ENCODE results near the gene PRMT7. TPM values are rescaled to one million over a fixed set of nuclear protein-coding genes. Genes with fewer than 3 reads are reported as not detected.

Gene PRMT7
- total RNA-seq, 1 donor from 2014 or later: 36.7 TPM

DNA sequence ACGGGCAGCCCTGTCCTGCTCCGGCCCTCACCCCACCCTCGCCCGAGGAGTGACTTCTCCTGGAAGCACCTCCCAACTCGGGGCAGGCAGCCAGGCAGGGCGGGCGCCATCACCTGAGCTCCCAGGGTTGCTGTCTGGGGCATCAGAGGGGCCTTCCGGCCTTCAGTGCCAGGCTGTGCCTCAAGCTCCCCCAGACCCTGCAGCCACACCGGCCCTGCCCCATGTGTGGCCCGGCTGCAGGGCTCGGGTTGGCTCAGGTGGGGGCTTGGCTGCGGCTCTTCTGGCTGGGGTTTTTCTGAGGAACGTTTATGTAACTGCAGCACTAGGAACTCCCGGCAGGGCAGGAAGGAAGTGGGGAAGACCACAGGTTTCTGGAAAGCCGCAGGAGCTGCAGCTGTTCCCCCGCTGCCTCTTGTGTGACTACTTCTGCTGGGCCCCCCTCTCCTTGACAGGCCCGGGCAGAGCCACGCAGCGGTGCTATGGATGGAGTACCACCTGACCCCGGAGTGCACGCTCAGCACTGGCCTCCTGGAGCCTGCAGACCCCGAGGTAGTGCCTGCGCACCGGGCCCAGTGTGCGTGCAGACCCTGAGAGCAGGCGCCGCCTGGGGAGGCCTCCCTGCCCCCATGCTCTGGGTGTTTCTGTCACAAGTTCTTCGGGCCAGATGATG lies 45.6 kb downstream of the PRMT7 start:
- no peak for DNase-seq (ENCODE audit: low read depth)
- Mint-ChIP-seq H3K27ac (ENCODE audit: unreplicated experiment) (no peak overlapping the region), H3K27me3 (ENCODE audit: low read depth, unreplicated experiment) (no peaks in the 10 kb centered on the region)

DNA sequence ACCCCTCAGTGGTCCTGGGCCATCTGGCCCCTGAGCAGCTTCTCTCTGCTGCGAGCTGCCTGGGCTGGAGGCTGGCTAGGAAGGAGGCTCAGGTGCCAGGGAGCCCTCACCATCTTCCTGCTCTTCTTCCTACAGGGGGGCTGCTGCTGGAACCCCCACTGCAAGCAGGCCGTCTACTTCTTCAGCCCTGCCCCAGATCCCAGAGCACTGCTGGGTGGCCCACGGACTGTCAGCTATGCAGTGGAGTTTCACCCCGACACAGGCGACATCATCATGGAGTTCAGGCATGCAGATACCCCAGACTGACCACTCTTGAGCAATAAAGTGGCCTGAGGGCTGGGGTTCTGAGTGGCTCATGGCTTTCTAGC lies 46.1 kb downstream of the PRMT7 start:
- no peak overlapping the region for H3K4me3 Mint-ChIP-seq (ENCODE audit: unreplicated experiment)
- no peak overlapping the region for H2AFZ ChIP-seq (ENCODE audit: low read depth, low read length)
- no peak overlapping the region for H3K27ac Mint-ChIP-seq (ENCODE audit: unreplicated experiment)
- no peaks in the 10 kb centered on the region for H3K79me2 ChIP-seq (ENCODE audit: insufficient read depth, low read length)
- no peaks in the 10 kb centered on the region for H3K27me3 Mint-ChIP-seq (ENCODE audit: low read depth, unreplicated experiment)
- no peak overlapping the region for H3K27ac ChIP-seq (ENCODE audit: low read depth, low read length)
- DNase-seq (ENCODE audit: low read depth) (no peak), FAIRE-seq (no peak)
- H3K9ac ChIP-seq (ENCODE audit: low read length): no peak overlapping the region
- H4K20me1 ChIP-seq (ENCODE audit: insufficient read depth, low read length): no peaks in the 10 kb centered on the region
- H3K4me2 ChIP-seq (ENCODE audit: low read length): no peak overlapping the region
- peaks cover 3% of the 10 kb centered on the region for H3K4me1 Mint-ChIP-seq (ENCODE audit: low read depth, unreplicated experiment)
- no peaks in the 10 kb centered on the region for H3K27me3 ChIP-seq (ENCODE audit: insufficient read depth, low read length)
- H3K9me3 ChIP-seq (ENCODE audit: insufficient read depth, low read depth, low read length): no peaks in the 10 kb centered on the region
- peaks cover 6% of the 10 kb centered on the region for H3K36me3 Mint-ChIP-seq (ENCODE audit: low read depth, unreplicated experiment)
- H3K36me3 ChIP-seq (ENCODE audit: insufficient read depth, low read length): peaks cover 5% of the 10 kb centered on the region
- no peak overlapping the region for H3K4me3 ChIP-seq (ENCODE audit: insufficient read depth, low read depth, low read length)
- no peak for TF ChIP-seq EZH2 (IDR thresholded peaks at IDR 0.05; ENCODE audit: insufficient read depth, low read length)
- TF ChIP-seq CTCF (IDR thresholded peaks at IDR 0.05; ENCODE audit: insufficient read depth, low read depth, low read length): no peak
- H3K4me1 ChIP-seq (ENCODE audit: insufficient read depth, low read length): no peaks in the 10 kb centered on the region
- H3K9me3 Mint-ChIP-seq (ENCODE audit: unreplicated experiment): no peaks in the 10 kb centered on the region

More for the DNA sequence above, 45.6 kb downstream of the PRMT7 start:
- no peaks in the 10 kb centered on the region for H4K20me1 ChIP-seq (ENCODE audit: insufficient read depth, low read length)
- no peaks in the 10 kb centered on the region for H3K9me3 ChIP-seq (ENCODE audit: insufficient read depth, low read depth, low read length)
- H3K79me2 ChIP-seq (ENCODE audit: insufficient read depth, low read length): no peaks in the 10 kb centered on the region
- no peak overlapping the region for H3K27ac ChIP-seq (ENCODE audit: low read depth, low read length)
- H3K4me1 Mint-ChIP-seq (ENCODE audit: low read depth, unreplicated experiment): peaks cover 3% of the 10 kb centered on the region
- H3K9ac ChIP-seq (ENCODE audit: low read length): no peak overlapping the region
- H3K4me2 ChIP-seq (ENCODE audit: low read length): no peak overlapping the region
- no peak for FAIRE-seq
- TF ChIP-seq CTCF (IDR thresholded peaks at IDR 0.05; ENCODE audit: insufficient read depth, low read depth, low read length): no peak
- no peak for TF ChIP-seq EZH2 (IDR thresholded peaks at IDR 0.05; ENCODE audit: insufficient read depth, low read length)
- H3K4me3 Mint-ChIP-seq (ENCODE audit: unreplicated experiment): no peak overlapping the region
- H3K4me1 ChIP-seq (ENCODE audit: insufficient read depth, low read length): no peaks in the 10 kb centered on the region
- H3K9me3 Mint-ChIP-seq (ENCODE audit: unreplicated experiment): no peaks in the 10 kb centered on the region
- peaks cover 5% of the 10 kb centered on the region for H3K36me3 ChIP-seq (ENCODE audit: insufficient read depth, low read length)
- no peaks in the 10 kb centered on the region for H3K27me3 ChIP-seq (ENCODE audit: insufficient read depth, low read length)
- peaks cover 6% of the 10 kb centered on the region for H3K36me3 Mint-ChIP-seq (ENCODE audit: low read depth, unreplicated experiment)
- H3K4me3 ChIP-seq (ENCODE audit: insufficient read depth, low read depth, low read length): no peak overlapping the region
- no peak overlapping the region for H2AFZ ChIP-seq (ENCODE audit: low read depth, low read length)

- Histone ChIP-seq H4K20me1 (ENCODE audit: insufficient read depth, low read length) (no peaks in the 10 kb centered on the region), H3K4me2 (ENCODE audit: low read length) (no peak overlapping the region), H3K27me3 (ENCODE audit: insufficient read depth, low read length) (no peaks in the 10 kb centered on the region), H3K4me3 (ENCODE audit: insufficient read depth, low read depth, low read length) (no peak overlapping the region), H3K9ac (ENCODE audit: low read length) (no peak overlapping the region), H3K36me3 (ENCODE audit: insufficient read depth, low read length) (peaks cover 2% of the 10 kb centered on the region), H3K4me1 (ENCODE audit: insufficient read depth, low read length) (no peaks in the 10 kb centered on the region), H3K9me3 (ENCODE audit: insufficient read depth, low read depth, low read length) (no peaks in the 10 kb centered on the region), H2AFZ (ENCODE audit: low read depth, low read length) (no peak overlapping the region), H3K27ac (ENCODE audit: low read depth, low read length) (no peak overlapping the region), H3K79me2 (ENCODE audit: insufficient read depth, low read length) (no peaks in the 10 kb centered on the region)
- FAIRE-seq (no peak), DNase-seq (ENCODE audit: low read depth) (no peak)
- no peak overlapping the region for H3K4me3 Mint-ChIP-seq (ENCODE audit: unreplicated experiment)
- peaks cover 6% of the 10 kb centered on the region for H3K36me3 Mint-ChIP-seq (ENCODE audit: low read depth, unreplicated experiment)
- no peak for TF ChIP-seq EZH2 (IDR thresholded peaks at IDR 0.05; ENCODE audit: insufficient read depth, low read length)
- no peak for TF ChIP-seq CTCF (IDR thresholded peaks at IDR 0.05; ENCODE audit: insufficient read depth, low read depth, low read length)
- peaks cover 3% of the 10 kb centered on the region for H3K4me1 Mint-ChIP-seq (ENCODE audit: low read depth, unreplicated experiment)
- H3K27ac Mint-ChIP-seq (ENCODE audit: unreplicated experiment): no peak overlapping the region
- H3K9me3 Mint-ChIP-seq (ENCODE audit: unreplicated experiment): no peaks in the 10 kb centered on the region
- H3K27me3 Mint-ChIP-seq (ENCODE audit: low read depth, unreplicated experiment): no peaks in the 10 kb centered on the region
Observed at GRCh38 chr16:68357521-68357922, 46.7 kb downstream of the PRMT7 start.

All from astrocyte (in vitro differentiated cells and primary cell).